Measurements from ENCODE around the gene CSNK1A1L.

- TF ChIP-seq POLR2A (IDR thresholded peaks at IDR 0.05) (no peak), CTCF (IDR thresholded peaks at IDR 0.05) (no peak)
Observed at GRCh38 chr13:37123337-37123736, 17.9 kb upstream of the CSNK1A1L start.

Measured in thyroid gland (tissue), 4 donors.